ENCODE results near the gene SUPT5H.
A peak's percentile ranks its signal among the peaks of the same experiment; 100 is the strongest.

GRCh38 chr19:39480337-39481228, 35.2 kb downstream of the SUPT5H start, which contains the start of gene TIMM50:
- TF ChIP-seq CTCF (IDR thresholded peaks at IDR 0.05) (peak in 1 of 4 experiments; percentile 36), POLR2AphosphoS5 (IDR thresholded peaks at IDR 0.05) (peak; percentile 98), POLR2A (IDR thresholded peaks at IDR 0.05) (peak; percentile 58)

All from prostate gland (tissue), 2 donors.